DND-41 (cell line): ENCODE data around the gene NDUFA6.
A peak's percentile ranks its signal among the peaks of the same experiment; 100 is the strongest.
"Not testable (repeated sequence)": the region's sequence is repeated elsewhere in the genome, so short reads cannot be mapped to it uniquely, and the experiment has no call there.

Source experiments
- ATAC-seq: fragments of 200-7000 bp; cut with Tn5 transposase; 3 replicates; pipeline ENCODE4 v1.9.1; 2021; ENCODE audit warnings: low read depth; ENCODE audit not compliant: insufficient read depth
- DNase-seq: peaks from one replicate; pipeline ENCODE4 v3.0.0-alpha.2; 2020
- H2AFZ ChIP-seq: 2 replicates; pipeline ENCODE4 v1.6.0; 2012; ENCODE audit warnings: low read depth, low read length
- H3K27ac ChIP-seq: 2 replicates; pipeline ENCODE4 v1.5.1; 2012; ENCODE audit warnings: low read length, inconsistent platforms
- H3K27me3 ChIP-seq: fragments of 200-600 bp; sonication (generic); 2 replicates; pipeline ENCODE4 v1.6.0; 2012; ENCODE audit warnings: low read length, mild to moderate bottlenecking, inconsistent platforms; ENCODE audit not compliant: insufficient read depth, poor library complexity
- H3K36me3 ChIP-seq: 2 replicates; pipeline ENCODE4 v1.5.1; 2012; ENCODE audit warnings: low read length, inconsistent platforms; ENCODE audit not compliant: insufficient read depth
- H3K4me1 ChIP-seq: 2 replicates; pipeline ENCODE4 v1.5.1; 2012; ENCODE audit warnings: mild to moderate bottlenecking, low read length; ENCODE audit not compliant: insufficient read depth
- H3K4me2 ChIP-seq: 2 replicates; pipeline ENCODE4 v1.6.0; 2012; ENCODE audit warnings: mild to moderate bottlenecking, moderate library complexity, low read length, inconsistent platforms; ENCODE audit not compliant: insufficient read depth
- H3K4me3 ChIP-seq, 2 experiments: fragments of 200-600 bp in 1 of 2; shearing (Covaris generic) in 1 of 2; 2 replicates each; pipeline ENCODE4 v1.5.1; 2012 to 2016; ENCODE audit warnings: inconsistent platforms in 2 of 2, low read length in 2 of 2, mild to moderate bottlenecking in 2 of 2, low read depth in 1 of 2, moderate library complexity in 1 of 2
- H3K79me2 ChIP-seq: 2 replicates; pipeline ENCODE4 v1.6.0; 2012; ENCODE audit warnings: low read length, inconsistent platforms; ENCODE audit not compliant: insufficient read depth
- H3K9ac ChIP-seq: 2 replicates; pipeline ENCODE4 v1.6.0; 2012; ENCODE audit warnings: low read depth, mild to moderate bottlenecking, inconsistent platforms, low read length, moderate library complexity
- H3K9me3 ChIP-seq: 2 replicates; pipeline ENCODE4 v1.5.1; 2012; ENCODE audit warnings: low read length, moderate library complexity, mild to moderate bottlenecking, inconsistent platforms; ENCODE audit not compliant: insufficient read depth, severe bottlenecking
- H4K20me1 ChIP-seq: 2 replicates; pipeline ENCODE4 v1.6.0; 2012; ENCODE audit warnings: low read length; ENCODE audit not compliant: insufficient read depth
- CTCF ChIP-seq: IDR thresholded peaks from 2 replicates; pipeline ENCODE4 v1.5.1; 2012; ENCODE audit warnings: borderline replicate concordance, low read length, moderate library complexity, mild to moderate bottlenecking; ENCODE audit not compliant: poor library complexity, severe bottlenecking; ENCODE audit errors: extremely low read depth
- EZH2 ChIP-seq: IDR thresholded peaks from 3 replicates; pipeline ENCODE4 v1.6.1; 2012; ENCODE audit warnings: borderline replicate concordance, low read depth, mild to moderate bottlenecking, moderate library complexity, low read length, inconsistent platforms; ENCODE audit not compliant: severe bottlenecking

The NDUFA6 gene

GRCh38 chr22:42072606-42073330 is 17.8 kb downstream of the NDUFA6 start:
- no peak overlapping the region for H3K4me3 ChIP-seq
- no peaks in the 10 kb centered on the region for H3K9me3 ChIP-seq
- DNase-seq, result no peak
- no peak overlapping the region; the same call in 1 of the 2 replicates for H3K9ac ChIP-seq
- TF ChIP-seq CTCF, result no peak
- TF ChIP-seq EZH2, result no peak
- ATAC-seq, result no peak
- H3K27ac ChIP-seq, result no peak overlapping the region
- H3K36me3 ChIP-seq, result peaks cover 8% of the 10 kb centered on the region
- H3K4me2 ChIP-seq, result no peak overlapping the region
- H4K20me1 ChIP-seq, result no peaks in the 10 kb centered on the region
- H2AFZ ChIP-seq, result no peak overlapping the region
- H3K4me1 ChIP-seq, result peaks cover 29% of the 10 kb centered on the region
- H3K79me2 ChIP-seq, result peaks cover 8% of the 10 kb centered on the region; the same call in 1 of the 2 replicates
- H3K27me3 ChIP-seq, result no peaks in the 10 kb centered on the region

- H3K4me2 ChIP-seq, result peak overlapping the region; percentile 91
- ATAC-seq, H3K27me3 ChIP-seq, H3K79me2 ChIP-seq, DNase-seq, H3K9me3 ChIP-seq, H4K20me1 ChIP-seq: not testable (repeated sequence)
- peak overlapping the region; percentile 71 for H3K9ac ChIP-seq
- H3K27ac ChIP-seq, result peak overlapping the region; percentile 92
- H3K36me3 ChIP-seq, result peaks cover 20% of the 10 kb centered on the region
- peak overlapping the region; percentile 93 for H2AFZ ChIP-seq
- peaks cover 29% of the 10 kb centered on the region for H3K4me1 ChIP-seq
- peak overlapping the region; percentile 34 to 72; a peak in 3 of 4 replicates for H3K4me3 ChIP-seq
Measured at GRCh38 chr22:42071508-42071907, 19.1 kb downstream of the NDUFA6 start.

GRCh38 chr22:42070517-42071422 is 19.8 kb downstream of the NDUFA6 start, which contains the start of gene NAGA:
Gene NAGA (minus strand): TSS chr22:42070812. CDS start chr22:42070297, 515 bp downstream.
- Histone ChIP-seq H3K27me3 (no peaks in the 10 kb centered on the region), H3K79me2 (peaks cover 8% of the 10 kb centered on the region; the same call in 1 of the 2 replicates), H2AFZ (peak within 1 kb of the TSS; percentile 93), H3K4me1 (peaks cover 29% of the 10 kb centered on the region), H3K4me2 (peak within 1 kb of the TSS; percentile 91), H3K36me3 (peaks cover 25% of the 10 kb centered on the region), H4K20me1 (no peaks in the 10 kb centered on the region), H3K9me3 (no peaks in the 10 kb centered on the region), H3K4me3 (peak within 1 kb of the TSS; percentile 34 to 72; a peak in 3 of 4 replicates), H3K9ac (peak within 1 kb of the TSS; percentile 71), H3K27ac (peak within 1 kb of the TSS; percentile 92)
- DNase-seq (peak; percentile 97), ATAC-seq (peak; percentile 99)
- TF ChIP-seq EZH2 (no peak), CTCF (no peak)
